ENCODE measurements around the gene PPM1D. TPM values are rescaled to one million over a fixed set of nuclear protein-coding genes. Genes with fewer than 3 reads are reported as not detected.
A peak's percentile ranks its signal among the peaks of the same experiment; 100 is the strongest.

PPM1D gene
- total and polyA plus RNA-seq, 2 of the 13 experiments (the other 11 are each of a cell fraction or from before 2014, with no cell fraction given), result 8.0 to 26.2 TPM

GRCh38 chr17:60601447-60602384 is 1.7 kb downstream of the PPM1D start (continued):
- TF ChIP-seq GLI4 (CRISPR knock-in tag; IDR thresholded peaks at IDR 0.05; ENCODE audit: borderline replicate concordance) (no peak), PCBP2 (optimal IDR thresholded peaks at IDR 0.05; ENCODE audit: low read depth, low read length, poor library complexity, severe bottlenecking) (no peak), KAT2B (IDR thresholded peaks at IDR 0.05; ENCODE audit: borderline replicate concordance, low read depth, low read length) (no peak), THRA (CRISPR knock-in tag; IDR thresholded peaks at IDR 0.05; ENCODE audit: borderline replicate concordance) (0 out of 2 replicates have a peak, but pooled peaks have one; percentile 23), NFKBIZ (CRISPR knock-in tag; IDR thresholded peaks at IDR 0.05) (no peak), ZNF431 (CRISPR knock-in tag; IDR thresholded peaks at IDR 0.05; ENCODE audit: borderline replicate concordance, low read depth) (no peak), ELF1 (CRISPR knock-in tag; IDR thresholded peaks at IDR 0.05) (no peak), ZNF251 (CRISPR knock-in tag; IDR thresholded peaks at IDR 0.05) (no peak), SP4 (CRISPR knock-in tag; IDR thresholded peaks at IDR 0.05) (no peak), CTCF (CRISPR knock-in tag; IDR thresholded peaks at IDR 0.05) (no peak), TIGD3 (CRISPR knock-in tag; IDR thresholded peaks at IDR 0.05; ENCODE audit: borderline replicate concordance) (no peak), HNF4G (IDR thresholded peaks at IDR 0.05; ENCODE audit: borderline replicate concordance, low read depth, low read length) (peak; percentile 9; the same call in 1 of the 2 replicates), HNF4G (CRISPR knock-in tag; IDR thresholded peaks at IDR 0.05; ENCODE audit: borderline replicate concordance, low read depth) (no peak), NPAS2 (CRISPR knock-in tag; IDR thresholded peaks at IDR 0.05; ENCODE audit: borderline replicate concordance) (no peak), MNT (IDR thresholded peaks at IDR 0.05) (no peak), ARNTL (CRISPR knock-in tag; IDR thresholded peaks at IDR 0.05) (no peak), CEBPG (CRISPR knock-in tag; IDR thresholded peaks at IDR 0.05) (no peak), SSRP1 (CRISPR knock-in tag; IDR thresholded peaks at IDR 0.05) (no peak), HDAC2 (CRISPR knock-in tag; IDR thresholded peaks at IDR 0.05) (peak; percentile 20; the same call in 1 of the 2 replicates), ZNF331 (CRISPR knock-in tag; IDR thresholded peaks at IDR 0.05) (peak; percentile 60), ZNF354B (CRISPR knock-in tag; IDR thresholded peaks at IDR 0.05) (no peak), ZFY (CRISPR knock-in tag; IDR thresholded peaks at IDR 0.05) (no peak), ZNF292 (CRISPR knock-in tag; IDR thresholded peaks at IDR 0.05; ENCODE audit: borderline replicate concordance, low read depth) (no peak)

Data from HepG2 (cell line).